ENCODE measurements around the gene KIAA1328. TPM values are rescaled to one million over a fixed set of nuclear protein-coding genes. Genes with fewer than 3 reads are reported as not detected.

KIAA1328 gene
- total RNA-seq, 1 donor = 8.7 TPM

DNA sequence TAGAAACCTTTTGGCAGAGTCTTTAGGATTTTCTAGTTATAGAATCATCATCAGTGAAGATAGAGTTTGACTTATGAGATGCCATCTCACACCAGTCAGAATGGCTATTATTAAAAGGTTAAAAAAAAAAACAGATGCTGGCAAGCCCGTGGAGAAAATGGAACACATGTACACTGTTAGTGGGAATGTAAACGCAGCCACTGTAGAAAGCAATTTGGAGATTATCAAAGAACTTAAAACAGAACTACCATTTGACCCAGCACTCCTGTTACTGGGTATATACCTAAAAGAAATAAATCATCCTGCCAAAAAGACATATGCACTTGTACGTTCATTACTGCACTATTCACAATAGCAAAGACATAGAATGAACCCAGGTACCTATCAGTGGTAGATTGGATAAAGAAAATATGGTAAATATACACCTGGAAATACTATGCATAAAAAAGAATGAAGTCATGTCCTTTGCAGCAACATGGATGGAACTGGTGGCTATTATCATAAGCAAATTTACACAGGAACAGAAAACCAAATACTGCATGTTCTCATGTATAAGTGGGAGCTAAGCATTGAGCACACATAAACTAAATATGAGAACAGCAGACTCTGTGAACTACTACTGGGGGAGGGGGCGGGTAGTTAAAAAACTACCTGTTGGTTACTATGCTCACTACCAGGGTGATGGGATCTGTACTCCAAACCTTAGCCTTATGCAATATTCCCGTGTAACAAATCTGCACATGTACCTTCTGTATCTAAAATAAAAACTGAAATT is 279.0 kb downstream of the KIAA1328 start:
- Histone ChIP-seq H3K4me1 (ENCODE audit: insufficient read depth, low read length) (no peaks in the 10 kb centered on the region), H2AFZ (ENCODE audit: low read length) (no peak overlapping the region), H3K79me2 (ENCODE audit: insufficient read depth, low read length) (no peaks in the 10 kb centered on the region), H3K4me3 (ENCODE audit: insufficient read depth, low read length) (no peak overlapping the region), H3K27me3 (ENCODE audit: insufficient read depth, low read length) (no peaks in the 10 kb centered on the region), H3K9me3 (ENCODE audit: low read depth, low read length) (no peaks in the 10 kb centered on the region), H4K20me1 (ENCODE audit: insufficient read depth, low read length) (no peaks in the 10 kb centered on the region), H3K27ac (ENCODE audit: low read depth, low read length) (no peak overlapping the region), H3K36me3 (ENCODE audit: insufficient read depth, low read length) (no peaks in the 10 kb centered on the region), H3K4me2 (ENCODE audit: insufficient read depth, low read length) (no peak overlapping the region)
- TF ChIP-seq, protein P1, sequence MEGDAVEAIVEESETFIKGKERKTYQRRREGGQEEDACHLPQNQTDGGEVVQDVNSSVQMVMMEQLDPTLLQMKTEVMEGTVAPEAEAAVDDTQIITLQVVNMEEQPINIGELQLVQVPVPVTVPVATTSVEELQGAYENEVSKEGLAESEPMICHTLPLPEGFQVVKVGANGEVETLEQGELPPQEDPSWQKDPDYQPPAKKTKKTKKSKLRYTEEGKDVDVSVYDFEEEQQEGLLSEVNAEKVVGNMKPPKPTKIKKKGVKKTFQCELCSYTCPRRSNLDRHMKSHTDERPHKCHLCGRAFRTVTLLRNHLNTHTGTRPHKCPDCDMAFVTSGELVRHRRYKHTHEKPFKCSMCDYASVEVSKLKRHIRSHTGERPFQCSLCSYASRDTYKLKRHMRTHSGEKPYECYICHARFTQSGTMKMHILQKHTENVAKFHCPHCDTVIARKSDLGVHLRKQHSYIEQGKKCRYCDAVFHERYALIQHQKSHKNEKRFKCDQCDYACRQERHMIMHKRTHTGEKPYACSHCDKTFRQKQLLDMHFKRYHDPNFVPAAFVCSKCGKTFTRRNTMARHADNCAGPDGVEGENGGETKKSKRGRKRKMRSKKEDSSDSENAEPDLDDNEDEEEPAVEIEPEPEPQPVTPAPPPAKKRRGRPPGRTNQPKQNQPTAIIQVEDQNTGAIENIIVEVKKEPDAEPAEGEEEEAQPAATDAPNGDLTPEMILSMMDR (IDR thresholded peaks at IDR 0.05; ENCODE audit: extremely low read depth, low read depth, low read length) = no peak
- no peak for DNase-seq (ENCODE audit: insufficient read length, low spot score, missing footprints)

DNA sequence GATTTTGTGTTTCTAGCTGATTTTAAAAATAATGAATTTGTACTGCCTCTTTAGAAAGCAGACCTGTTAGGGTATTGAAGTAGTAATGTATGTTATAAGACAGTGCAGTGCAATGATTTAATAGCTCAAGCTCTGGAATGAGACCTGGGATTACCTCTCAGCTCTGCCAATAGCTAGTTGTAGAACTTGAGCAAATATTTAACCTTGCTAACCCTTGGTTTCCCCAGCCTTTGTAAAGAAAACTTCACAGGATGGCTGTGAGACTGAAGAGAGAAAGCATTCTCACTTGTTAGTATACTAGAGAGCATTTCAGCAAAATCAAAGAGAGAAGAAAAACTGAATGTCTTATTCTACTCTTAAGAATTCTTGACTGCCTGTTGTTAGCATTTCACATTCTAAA is 293.9 kb downstream of the KIAA1328 start:
- Histone ChIP-seq H3K79me2 (ENCODE audit: insufficient read depth, low read length) (no peaks in the 10 kb centered on the region), H3K9me3 (ENCODE audit: low read depth, low read length) (no peaks in the 10 kb centered on the region), H3K27me3 (ENCODE audit: insufficient read depth, low read length) (no peaks in the 10 kb centered on the region), H2AFZ (ENCODE audit: low read length) (no peak overlapping the region), H3K4me2 (ENCODE audit: insufficient read depth, low read length) (no peak overlapping the region), H4K20me1 (ENCODE audit: insufficient read depth, low read length) (no peaks in the 10 kb centered on the region), H3K36me3 (ENCODE audit: insufficient read depth, low read length) (no peaks in the 10 kb centered on the region), H3K4me3 (ENCODE audit: insufficient read depth, low read length) (no peak overlapping the region), H3K27ac (ENCODE audit: low read depth, low read length) (no peak overlapping the region), H3K4me1 (ENCODE audit: insufficient read depth, low read length) (no peaks in the 10 kb centered on the region)
- TF ChIP-seq, protein P1 (IDR thresholded peaks at IDR 0.05; ENCODE audit: extremely low read depth, low read depth, low read length) = no peak
- no peak for DNase-seq (ENCODE audit: insufficient read length, low spot score, missing footprints)

DNA sequence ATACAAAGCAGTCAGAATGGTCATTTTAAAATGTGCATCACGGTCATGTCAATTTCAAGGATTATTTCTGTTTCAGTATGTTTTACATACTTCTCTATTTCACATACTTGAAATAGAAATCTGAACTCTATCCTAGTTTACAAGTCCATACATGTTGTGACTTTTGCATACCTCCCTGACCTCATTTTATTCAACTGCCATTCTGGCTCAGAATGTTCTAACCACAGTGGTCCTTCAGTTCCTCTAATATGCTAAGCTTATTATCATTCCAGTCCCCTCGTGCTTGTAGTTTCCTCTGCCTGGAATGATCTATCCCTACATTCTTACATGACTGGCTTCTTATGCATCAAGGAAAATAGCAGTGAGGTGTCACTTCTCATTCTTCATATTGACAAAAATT is 295.6 kb downstream of the KIAA1328 start:
- H3K4me3 ChIP-seq (ENCODE audit: insufficient read depth, low read length) = no peak overlapping the region
- H2AFZ ChIP-seq (ENCODE audit: low read length) = no peak overlapping the region
- H3K79me2 ChIP-seq (ENCODE audit: insufficient read depth, low read length) = no peaks in the 10 kb centered on the region
- no peaks in the 10 kb centered on the region for H3K9me3 ChIP-seq (ENCODE audit: low read depth, low read length)
- no peaks in the 10 kb centered on the region for H3K27me3 ChIP-seq (ENCODE audit: insufficient read depth, low read length)
- TF ChIP-seq, protein P1 (IDR thresholded peaks at IDR 0.05; ENCODE audit: extremely low read depth, low read depth, low read length) = no peak
- H3K4me1 ChIP-seq (ENCODE audit: insufficient read depth, low read length) = no peaks in the 10 kb centered on the region
- H3K27ac ChIP-seq (ENCODE audit: low read depth, low read length) = no peak overlapping the region
- H3K4me2 ChIP-seq (ENCODE audit: insufficient read depth, low read length) = no peak overlapping the region
- H3K36me3 ChIP-seq (ENCODE audit: insufficient read depth, low read length) = no peaks in the 10 kb centered on the region
- H4K20me1 ChIP-seq (ENCODE audit: insufficient read depth, low read length) = no peaks in the 10 kb centered on the region
- DNase-seq (ENCODE audit: insufficient read length, low spot score, missing footprints) = no peak

DNA sequence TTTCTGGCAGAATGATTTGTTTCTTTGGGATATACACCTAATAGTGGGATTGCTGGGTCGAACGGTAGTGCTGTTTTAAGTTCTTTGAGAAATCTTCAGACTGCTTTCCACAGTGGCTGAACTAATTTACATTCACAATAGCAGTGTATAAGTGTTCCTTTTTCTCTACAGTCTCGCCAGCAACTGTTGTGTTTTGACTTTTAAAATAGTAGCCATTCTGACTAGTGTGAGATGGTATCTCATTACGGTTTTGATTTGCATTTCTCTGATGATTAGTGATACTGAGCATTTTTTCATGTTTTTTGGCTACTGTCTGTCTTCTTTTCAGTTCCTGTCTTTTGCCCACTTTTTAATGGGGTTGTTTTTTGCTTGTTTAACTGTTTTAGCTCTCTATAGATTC is 306.2 kb downstream of the KIAA1328 start:
- no peaks in the 10 kb centered on the region for H3K27me3 ChIP-seq (ENCODE audit: insufficient read depth, low read length)
- no peak overlapping the region for H3K4me2 ChIP-seq (ENCODE audit: insufficient read depth, low read length)
- no peak overlapping the region for H3K27ac ChIP-seq (ENCODE audit: low read depth, low read length)
- DNase-seq (ENCODE audit: insufficient read length, low spot score, missing footprints) = no peak
- H3K9me3 ChIP-seq (ENCODE audit: low read depth, low read length) = no peaks in the 10 kb centered on the region
- H3K36me3 ChIP-seq (ENCODE audit: insufficient read depth, low read length) = no peaks in the 10 kb centered on the region
- no peaks in the 10 kb centered on the region for H3K79me2 ChIP-seq (ENCODE audit: insufficient read depth, low read length)
- TF ChIP-seq, protein P1 (IDR thresholded peaks at IDR 0.05; ENCODE audit: extremely low read depth, low read depth, low read length) = no peak
- H4K20me1 ChIP-seq (ENCODE audit: insufficient read depth, low read length) = no peaks in the 10 kb centered on the region
- no peaks in the 10 kb centered on the region for H3K4me1 ChIP-seq (ENCODE audit: insufficient read depth, low read length)
- no peak overlapping the region for H2AFZ ChIP-seq (ENCODE audit: low read length)
- H3K4me3 ChIP-seq (ENCODE audit: insufficient read depth, low read length) = no peak overlapping the region

Data from osteoblast (primary cell).